LNCaP clone FGC (cell line): ENCODE results near the gene PIK3AP1.

Experiments
- DNase-seq: peaks from one replicate; pipeline ENCODE4 v3.0.0-alpha.2; 2011; ENCODE audit warnings: low read depth
- H3K4me3 ChIP-seq: 2 replicates; pipeline ENCODE4 v1.5.1; 2011; ENCODE audit warnings: mild to moderate bottlenecking, low read depth, low read length, control low read depth
- CTCF ChIP-seq: IDR thresholded peaks from 2 replicates; pipeline ENCODE4 v1.5.1; 2012; ENCODE audit warnings: mild to moderate bottlenecking; ENCODE audit not compliant: control insufficient read depth, insufficient read depth; ENCODE audit errors: extremely low read depth

The PIK3AP1 gene

GRCh38 chr10:96696845-96697425 is 23.4 kb downstream of the PIK3AP1 start:
- TF ChIP-seq CTCF: no peak
- peak; percentile 27 for DNase-seq
- H3K4me3 ChIP-seq: no peak overlapping the region

- TF ChIP-seq CTCF: no peak
- DNase-seq: no peak
- no peak overlapping the region for H3K4me3 ChIP-seq
Observed at GRCh38 chr10:96695975-96696634, 24.2 kb downstream of the PIK3AP1 start.

- TF ChIP-seq CTCF: no peak
- no peak overlapping the region for H3K4me3 ChIP-seq
- DNase-seq: no peak
Observed at GRCh38 chr10:96695366-96695765, 24.9 kb downstream of the PIK3AP1 start.

GRCh38 chr10:96693431-96693830 is 26.9 kb downstream of the PIK3AP1 start:
- TF ChIP-seq CTCF: no peak
- DNase-seq: no peak
- no peak overlapping the region for H3K4me3 ChIP-seq

GRCh38 chr10:96692427-96692826 is 27.9 kb downstream of the PIK3AP1 start:
- H3K4me3 ChIP-seq: no peak overlapping the region
- TF ChIP-seq CTCF: no peak
- DNase-seq: no peak

- TF ChIP-seq CTCF: no peak
- no peak overlapping the region for H3K4me3 ChIP-seq
- DNase-seq: no peak
Observed at GRCh38 chr10:96691761-96692160, 28.6 kb downstream of the PIK3AP1 start.
